ENCODE results near the gene EPO.
"Not testable (repeated sequence)": the region's sequence is repeated elsewhere in the genome, so short reads cannot be mapped to it uniquely, and the experiment has no call there.

EPO gene

DNA sequence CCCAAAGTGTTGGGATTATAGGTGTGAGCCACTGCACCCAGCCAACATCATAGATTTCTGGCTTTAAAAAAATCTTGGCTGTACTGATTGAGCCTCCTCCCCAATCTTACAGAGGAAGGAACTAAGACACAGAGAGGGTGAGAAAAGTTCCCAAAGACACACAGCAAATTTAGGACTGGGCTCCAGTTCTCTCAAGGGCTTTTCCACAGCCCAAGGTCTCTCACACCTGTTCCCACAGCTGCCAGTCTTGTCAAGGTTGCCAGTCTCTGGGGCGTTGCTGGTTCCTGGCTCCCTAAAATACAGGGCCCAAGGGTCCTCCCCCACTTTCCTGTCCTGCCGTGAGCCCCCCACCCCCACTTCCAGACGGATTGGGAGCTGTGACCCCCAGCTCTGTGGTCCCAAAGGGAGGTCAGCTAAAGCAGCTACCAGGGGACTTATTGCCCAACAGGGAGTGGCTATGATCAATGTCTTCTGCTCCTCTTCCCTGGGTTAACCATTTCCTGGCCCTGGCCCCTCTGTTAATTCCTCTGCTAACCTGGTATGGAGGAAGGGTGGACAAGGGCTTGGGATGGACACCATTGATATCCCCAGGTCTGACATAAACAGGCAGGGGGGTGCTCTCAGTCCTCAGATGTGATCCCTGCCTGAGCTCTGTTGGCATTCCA, 10.0 kb downstream of the EPO start:
- no peaks in the 10 kb centered on the region for H3K9me3 Mint-ChIP-seq

DNA sequence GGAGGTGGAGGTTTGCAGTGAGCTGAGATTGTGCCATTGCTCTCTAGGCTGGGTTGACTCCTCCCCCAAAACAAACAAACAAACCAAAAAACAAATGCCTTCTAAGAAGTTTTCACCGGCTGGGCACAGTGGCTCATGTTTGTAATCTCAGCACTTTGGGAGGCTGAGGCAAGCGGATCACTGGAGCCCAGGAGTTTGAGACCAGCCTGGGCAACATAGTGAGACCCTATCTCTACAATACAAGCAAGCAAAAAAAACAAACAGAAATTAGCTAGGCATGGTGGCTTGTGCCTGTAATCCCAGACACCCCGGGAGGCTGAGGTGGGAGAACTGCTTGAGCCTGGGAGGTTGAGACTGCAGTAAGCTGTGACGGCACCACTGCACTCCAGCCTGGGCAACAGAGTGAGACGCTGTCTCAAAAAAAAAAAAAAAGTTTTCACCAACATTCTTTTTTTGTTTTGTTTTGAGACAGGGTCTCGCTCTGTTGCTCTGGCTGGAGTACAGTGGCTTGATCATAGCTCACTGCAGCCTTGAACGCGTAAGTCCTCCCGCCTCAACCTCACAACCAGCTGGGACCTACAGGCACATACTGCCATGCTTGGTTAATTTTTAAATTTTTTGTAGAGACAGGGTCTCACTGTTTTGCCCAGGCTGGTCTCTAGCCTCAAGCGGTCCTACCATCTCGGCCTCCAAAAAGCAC, 11.8 kb downstream of the EPO start:
- Mint-ChIP-seq H3K27me3 (peaks cover 16% of the 10 kb centered on the region), H3K36me3 (ENCODE audit: low read depth) (no peaks in the 10 kb centered on the region), H3K9me3 (no peaks in the 10 kb centered on the region), H3K27ac (no peak overlapping the region), H3K4me3 (no peak overlapping the region), H3K4me1 (ENCODE audit: low read depth) (no peaks in the 10 kb centered on the region)
- no peak for DNase-seq

More for the DNA sequence above, 10.0 kb downstream of the EPO start:
- no peak for DNase-seq
- H3K36me3 Mint-ChIP-seq (ENCODE audit: low read depth) = no peaks in the 10 kb centered on the region
- peaks cover 17% of the 10 kb centered on the region for H3K27me3 Mint-ChIP-seq
- peaks cover under 1% of the 10 kb centered on the region for H3K4me1 Mint-ChIP-seq (ENCODE audit: low read depth)
- no peak overlapping the region for H3K4me3 Mint-ChIP-seq
- H3K27ac Mint-ChIP-seq = no peak overlapping the region

DNA sequence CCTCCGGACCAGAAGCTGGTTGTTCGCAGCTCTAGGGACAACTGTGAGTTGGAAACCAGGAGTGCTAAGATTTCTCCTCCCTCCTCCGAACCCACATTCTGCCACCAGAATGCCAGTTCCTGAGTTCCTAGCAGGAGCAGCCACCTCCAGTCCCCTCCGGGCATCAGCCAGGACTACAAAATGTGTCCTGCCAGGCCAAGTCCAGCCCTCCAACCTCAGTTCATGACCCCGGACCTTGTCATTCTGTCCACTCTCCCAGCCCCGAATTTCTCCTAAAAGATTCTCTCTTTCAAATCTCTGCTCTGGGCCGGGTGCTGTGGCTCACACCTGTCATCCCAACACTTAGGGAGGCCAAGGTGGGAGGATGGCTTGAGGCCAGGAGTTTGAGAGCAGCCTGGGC, 15.5 kb downstream of the EPO start:
- H3K27me3 Mint-ChIP-seq = peaks cover 9% of the 10 kb centered on the region
- H3K27ac Mint-ChIP-seq = no peak overlapping the region
- H3K9me3 Mint-ChIP-seq = no peaks in the 10 kb centered on the region
- H3K4me3 Mint-ChIP-seq = no peak overlapping the region
- no peaks in the 10 kb centered on the region for H3K4me1 Mint-ChIP-seq (ENCODE audit: low read depth)
- no peaks in the 10 kb centered on the region for H3K36me3 Mint-ChIP-seq (ENCODE audit: low read depth)
- DNase-seq = no peak

DNA sequence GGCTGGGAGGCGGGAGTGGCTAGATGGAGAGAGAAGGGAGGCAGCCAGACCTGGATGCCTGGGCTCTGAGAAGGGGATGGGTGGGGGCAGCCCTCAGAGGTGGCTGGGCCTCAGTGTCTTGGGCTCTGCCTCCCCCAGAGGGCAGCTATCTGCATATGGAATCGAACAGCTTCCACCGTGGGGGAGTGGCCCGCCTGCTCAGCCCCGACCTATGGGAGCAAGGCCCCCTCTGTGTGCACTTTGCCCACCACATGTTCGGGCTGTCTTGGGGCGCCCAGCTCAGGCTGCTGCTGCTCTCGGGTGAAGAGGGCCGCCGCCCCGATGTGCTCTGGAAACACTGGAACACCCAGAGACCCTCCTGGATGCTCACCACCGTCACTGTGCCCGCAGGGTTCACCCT, 16.4 kb downstream of the EPO start:
- Mint-ChIP-seq H3K4me1 (ENCODE audit: low read depth) (no peaks in the 10 kb centered on the region), H3K9me3 (no peaks in the 10 kb centered on the region), H3K27me3 (peaks cover 9% of the 10 kb centered on the region), H3K27ac (no peak overlapping the region), H3K4me3 (no peak overlapping the region), H3K36me3 (ENCODE audit: low read depth) (no peaks in the 10 kb centered on the region)
- DNase-seq = no peak

DNA sequence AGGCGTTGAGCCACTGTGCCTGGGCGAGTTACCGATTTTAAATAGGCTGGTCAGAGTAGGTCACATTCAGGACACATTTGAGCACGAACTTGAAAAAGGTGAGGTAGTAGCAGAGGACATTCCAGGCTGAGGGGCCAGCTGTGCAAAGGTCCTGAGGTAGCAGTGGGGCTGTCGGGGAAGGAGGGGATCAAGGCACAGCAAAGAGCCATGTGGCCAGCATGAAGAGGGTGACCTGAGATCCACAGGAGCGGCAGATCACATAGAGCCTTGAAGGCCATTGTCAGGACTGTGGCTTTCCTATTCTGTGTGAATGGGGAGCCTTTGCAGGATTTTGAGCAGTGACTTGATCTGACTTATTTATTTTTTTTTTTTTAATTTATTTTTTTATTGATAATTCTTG, 19.7 kb downstream of the EPO start:
- no peak for DNase-seq
- no peak overlapping the region for H3K4me3 Mint-ChIP-seq
- no peaks in the 10 kb centered on the region for H3K4me1 Mint-ChIP-seq (ENCODE audit: low read depth)
- H3K36me3 Mint-ChIP-seq (ENCODE audit: low read depth) = no peaks in the 10 kb centered on the region
- peaks cover 5% of the 10 kb centered on the region for H3K27me3 Mint-ChIP-seq
- H3K9me3 Mint-ChIP-seq = no peaks in the 10 kb centered on the region
- no peak overlapping the region for H3K27ac Mint-ChIP-seq

DNA sequence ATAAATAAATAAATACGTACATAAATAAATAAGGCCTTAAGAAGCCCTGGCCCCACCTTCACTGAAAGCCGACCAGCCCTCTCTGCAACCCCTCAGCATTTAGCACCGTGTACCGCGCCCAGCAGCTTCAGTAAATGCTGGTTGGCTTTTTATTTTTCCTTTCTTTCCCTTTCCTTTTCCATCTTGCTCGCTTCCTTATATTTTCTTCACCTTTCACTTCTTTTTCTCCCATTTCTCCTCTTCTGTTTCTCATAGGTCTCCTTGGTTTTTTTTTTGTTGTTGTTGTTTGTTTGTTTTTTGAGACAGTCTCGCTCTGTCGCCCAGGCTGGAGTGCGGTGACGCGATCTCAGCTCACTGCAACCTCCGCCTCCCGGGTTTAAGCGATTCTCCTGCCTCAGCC, 24.3 kb downstream of the EPO start:
- Mint-ChIP-seq H3K27me3 (peaks cover 30% of the 10 kb centered on the region), H3K27ac (no peak overlapping the region), H3K9me3 (no peaks in the 10 kb centered on the region), H3K4me3 (no peak overlapping the region), H3K36me3 (ENCODE audit: low read depth) (no peaks in the 10 kb centered on the region), H3K4me1 (ENCODE audit: low read depth) (peaks cover 4% of the 10 kb centered on the region)
- no peak for DNase-seq

DNA sequence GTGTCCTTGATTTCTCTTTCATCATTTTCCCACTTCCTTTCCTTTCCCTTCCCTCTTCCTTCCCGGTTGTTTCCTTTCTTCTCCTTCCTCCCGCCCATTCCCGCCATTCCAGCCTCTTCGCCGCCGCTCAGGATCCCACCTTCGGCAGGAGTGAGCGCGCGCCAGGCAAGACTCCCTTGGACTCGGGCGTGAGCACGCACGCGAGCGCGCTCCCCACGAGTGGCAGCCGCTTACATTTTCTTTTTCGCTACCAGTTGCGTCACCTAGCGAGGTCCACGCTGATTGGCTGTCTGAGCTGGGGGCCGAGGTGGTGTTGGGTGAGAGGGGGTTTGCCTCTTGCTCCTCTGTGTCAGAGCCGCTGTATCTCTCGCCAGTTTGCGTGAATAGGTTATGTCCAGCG, 24.9 kb downstream of the EPO start:
- peaks cover 4% of the 10 kb centered on the region for H3K4me1 Mint-ChIP-seq (ENCODE audit: low read depth)
- no peak overlapping the region for H3K27ac Mint-ChIP-seq
- H3K4me3 Mint-ChIP-seq = peak overlapping the region; percentile 66
- H3K36me3 Mint-ChIP-seq (ENCODE audit: low read depth) = no peaks in the 10 kb centered on the region
- peaks cover 32% of the 10 kb centered on the region for H3K27me3 Mint-ChIP-seq
- H3K9me3 Mint-ChIP-seq = no peaks in the 10 kb centered on the region
- no peak for DNase-seq

DNA sequence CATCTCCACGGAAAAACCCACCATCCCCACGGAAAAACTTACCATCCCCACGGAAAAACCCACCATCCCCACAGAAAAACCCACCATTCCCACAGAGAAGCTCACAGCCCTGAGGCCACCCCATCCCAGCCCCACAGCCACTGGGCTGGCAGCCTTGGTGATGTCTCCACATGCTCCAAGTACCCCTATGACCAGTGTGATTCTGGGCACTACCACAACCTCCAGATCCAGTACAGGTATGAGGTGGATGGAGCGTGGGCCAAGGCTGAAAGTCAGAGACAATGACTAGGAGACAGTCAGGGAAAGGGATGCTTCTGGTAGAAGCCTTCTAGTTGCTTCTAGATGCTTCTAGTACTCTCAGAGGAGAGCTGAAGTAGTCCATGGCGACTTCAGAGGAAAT, 32.7 kb downstream of the EPO start:
- Mint-ChIP-seq H3K4me1 (ENCODE audit: low read depth) (no peaks in the 10 kb centered on the region), H3K27me3 (peaks cover 32% of the 10 kb centered on the region), H3K27ac (no peak overlapping the region), H3K4me3 (no peak overlapping the region), H3K36me3 (ENCODE audit: low read depth) (no peaks in the 10 kb centered on the region), H3K9me3 (no peaks in the 10 kb centered on the region)
- no peak for DNase-seq

DNA sequence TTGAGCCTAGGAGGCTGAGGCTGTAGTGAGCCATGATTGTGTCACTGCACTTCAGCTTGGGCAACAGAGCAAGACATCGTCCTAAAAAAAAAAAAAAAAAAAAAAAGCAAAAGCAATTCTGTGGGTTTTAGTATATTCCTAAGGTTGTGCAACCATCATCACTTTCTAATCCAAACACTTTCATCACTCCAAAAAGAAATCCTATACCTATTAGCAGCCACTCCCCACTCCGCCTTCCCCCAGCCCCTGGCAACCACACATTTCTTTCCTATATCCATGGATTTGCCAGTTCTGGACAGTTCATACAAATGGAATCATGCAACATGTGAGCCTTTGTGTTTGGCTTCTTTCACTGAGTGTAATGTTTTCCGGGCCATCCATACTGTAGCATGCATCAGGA, 33.5 kb downstream of the EPO start:
- no peak for DNase-seq
- H3K4me1 Mint-ChIP-seq (ENCODE audit: low read depth) = no peaks in the 10 kb centered on the region
- H3K27ac Mint-ChIP-seq = no peak overlapping the region
- no peaks in the 10 kb centered on the region for H3K36me3 Mint-ChIP-seq (ENCODE audit: low read depth)
- H3K4me3 Mint-ChIP-seq = no peak overlapping the region
- peaks cover 26% of the 10 kb centered on the region for H3K27me3 Mint-ChIP-seq
- no peaks in the 10 kb centered on the region for H3K9me3 Mint-ChIP-seq

DNA sequence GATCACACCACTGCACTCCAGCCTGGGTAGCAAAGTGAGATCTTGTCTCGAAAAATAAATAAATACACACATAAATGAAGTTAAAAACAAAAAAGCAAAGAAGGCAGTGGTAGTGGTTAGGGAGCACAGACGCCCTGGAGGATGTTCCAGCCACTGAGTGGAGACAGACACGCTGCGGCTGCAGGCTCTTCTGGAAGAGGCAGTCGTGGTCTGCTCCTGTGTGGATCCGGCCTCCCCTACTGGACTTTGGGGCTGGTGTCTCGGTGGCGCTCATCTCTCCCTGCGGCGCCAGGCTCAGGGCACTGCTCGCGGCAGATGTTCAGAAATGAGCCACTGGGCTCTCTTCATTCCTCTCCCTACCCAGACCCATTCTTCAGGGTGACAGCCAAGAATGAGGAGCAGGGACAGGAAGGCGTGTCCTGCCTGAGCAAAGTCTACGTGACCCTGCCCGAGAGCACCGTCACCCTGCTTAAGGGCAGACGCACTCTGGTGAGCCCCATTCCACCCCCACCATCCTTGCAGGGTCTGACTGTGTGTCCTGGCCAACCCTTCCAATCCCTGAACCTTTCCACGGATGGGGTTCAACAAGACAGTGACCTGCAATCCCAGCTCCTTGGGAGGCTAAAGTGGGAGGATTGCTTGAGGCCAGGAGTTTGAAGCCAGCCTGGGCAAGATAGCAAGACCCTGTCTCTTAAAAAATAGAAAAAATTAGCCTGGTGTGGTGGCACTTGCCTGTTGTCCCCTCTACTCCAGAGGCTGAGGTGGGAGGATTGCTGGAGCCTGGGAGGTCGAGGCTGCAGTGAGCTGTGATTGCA, 39.3 kb downstream of the EPO start:
- Mint-ChIP-seq H3K9me3 (no peaks in the 10 kb centered on the region), H3K27ac (no peak overlapping the region), H3K4me3 (no peak overlapping the region), H3K27me3 (no peaks in the 10 kb centered on the region), H3K36me3 (ENCODE audit: low read depth) (no peaks in the 10 kb centered on the region), H3K4me1 (ENCODE audit: low read depth) (no peaks in the 10 kb centered on the region)
- no peak for DNase-seq

DNA sequence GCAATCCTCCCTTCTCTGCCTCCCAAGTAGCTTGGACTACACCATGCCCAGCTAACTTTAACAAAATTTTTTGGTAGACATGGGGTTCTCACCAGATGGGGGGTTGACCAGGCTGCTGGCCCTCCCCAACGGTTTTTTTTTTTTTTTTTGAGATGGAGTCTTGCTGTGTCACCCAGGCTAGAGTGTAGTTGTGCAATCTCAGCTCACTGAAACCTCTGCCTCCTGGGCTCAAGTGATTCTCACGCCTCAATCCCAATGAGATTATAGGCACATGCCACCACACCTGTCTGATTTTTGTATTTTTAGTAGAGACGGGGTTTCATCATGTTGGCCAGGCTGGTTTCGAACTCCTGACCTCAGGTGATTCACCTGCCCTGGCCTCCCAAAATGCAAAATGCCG, 42.6 kb downstream of the EPO start:
- not testable (repeated sequence) for H3K27ac Mint-ChIP-seq; H3K4me1 Mint-ChIP-seq (ENCODE audit: low read depth); DNase-seq; H3K4me3 Mint-ChIP-seq; H3K27me3 Mint-ChIP-seq; H3K36me3 Mint-ChIP-seq (ENCODE audit: low read depth); H3K9me3 Mint-ChIP-seq

DNA sequence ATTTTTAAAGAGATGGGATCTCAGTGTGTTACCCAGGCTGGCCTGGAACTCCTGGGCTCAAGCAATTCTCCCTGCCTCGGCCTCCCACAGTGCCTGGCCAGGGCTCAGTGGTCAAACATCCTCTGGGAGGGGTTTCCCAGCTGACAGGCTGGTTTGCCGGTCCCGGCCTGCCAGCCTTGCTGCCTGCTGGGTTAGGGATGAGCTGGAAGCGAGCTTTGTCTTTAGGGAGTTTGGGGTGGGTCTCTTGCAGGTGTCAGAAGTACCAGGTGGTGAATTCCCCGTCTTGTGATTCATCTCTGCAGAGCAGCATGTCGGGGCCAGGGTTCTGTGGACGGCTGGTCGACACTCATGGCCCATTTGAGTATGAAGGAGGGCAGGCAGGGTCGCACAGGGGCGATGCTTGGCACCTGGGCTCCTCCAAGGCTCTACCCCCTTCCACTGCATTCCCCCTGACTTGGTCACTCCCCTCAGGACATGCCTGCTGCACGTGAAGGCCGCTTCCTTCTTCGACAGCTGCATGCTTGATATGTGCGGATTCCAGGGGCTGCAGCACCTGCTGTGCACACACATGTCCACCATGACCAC, 43.4 kb downstream of the EPO start:
- H3K27ac Mint-ChIP-seq = no peak overlapping the region
- H3K4me3 Mint-ChIP-seq = no peak overlapping the region
- no peaks in the 10 kb centered on the region for H3K4me1 Mint-ChIP-seq (ENCODE audit: low read depth)
- no peaks in the 10 kb centered on the region for H3K9me3 Mint-ChIP-seq
- H3K36me3 Mint-ChIP-seq (ENCODE audit: low read depth) = no peaks in the 10 kb centered on the region
- DNase-seq = no peak
- H3K27me3 Mint-ChIP-seq = no peaks in the 10 kb centered on the region

DNA sequence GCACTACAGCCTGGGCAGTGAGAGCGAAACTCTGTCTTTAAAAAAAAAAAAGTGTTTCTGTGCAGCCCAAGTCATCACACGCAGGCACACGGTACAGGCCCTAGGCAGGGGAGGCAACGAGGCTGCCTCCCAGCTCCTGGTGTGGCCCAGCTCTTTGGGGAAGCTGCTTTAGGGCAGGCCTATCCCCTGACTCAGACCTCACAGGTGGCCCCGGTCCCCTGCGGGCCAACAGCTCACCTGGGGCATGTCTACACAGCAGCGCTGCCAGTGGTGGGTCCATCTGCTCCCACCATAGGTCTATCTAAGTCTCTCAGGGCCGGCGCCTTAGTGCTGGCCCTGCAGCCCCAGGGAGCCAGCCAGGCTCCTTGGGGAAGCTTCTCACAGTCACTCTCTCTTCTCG, 44.6 kb downstream of the EPO start:
- no peaks in the 10 kb centered on the region for H3K27me3 Mint-ChIP-seq
- no peaks in the 10 kb centered on the region for H3K4me1 Mint-ChIP-seq (ENCODE audit: low read depth)
- H3K4me3 Mint-ChIP-seq = no peak overlapping the region
- no peaks in the 10 kb centered on the region for H3K9me3 Mint-ChIP-seq
- H3K27ac Mint-ChIP-seq = no peak overlapping the region
- no peak for DNase-seq
- no peaks in the 10 kb centered on the region for H3K36me3 Mint-ChIP-seq (ENCODE audit: low read depth)

DNA sequence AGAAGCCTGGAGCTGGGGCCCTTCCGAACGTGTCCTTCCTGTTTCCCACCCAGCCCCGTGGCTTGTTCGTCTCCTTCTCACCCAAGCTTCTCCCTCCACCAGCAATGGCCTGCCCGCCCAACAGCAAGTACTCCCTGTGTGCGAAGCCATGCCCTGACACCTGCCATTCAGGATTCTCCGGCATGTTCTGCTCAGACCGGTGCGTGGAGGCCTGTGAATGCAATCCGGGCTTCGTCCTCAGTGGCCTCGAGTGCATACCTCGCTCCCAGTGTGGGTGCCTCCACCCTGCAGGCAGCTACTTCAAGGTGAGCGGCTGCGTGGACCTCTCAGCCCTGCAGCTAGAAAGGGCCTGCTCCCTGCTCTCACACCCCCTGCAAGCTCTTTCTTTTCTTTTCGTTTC, 45.0 kb downstream of the EPO start:
- Mint-ChIP-seq H3K27ac (no peak overlapping the region), H3K4me3 (no peak overlapping the region), H3K27me3 (no peaks in the 10 kb centered on the region), H3K4me1 (ENCODE audit: low read depth) (no peaks in the 10 kb centered on the region), H3K9me3 (no peaks in the 10 kb centered on the region), H3K36me3 (ENCODE audit: low read depth) (no peaks in the 10 kb centered on the region)
- no peak for DNase-seq

DNA sequence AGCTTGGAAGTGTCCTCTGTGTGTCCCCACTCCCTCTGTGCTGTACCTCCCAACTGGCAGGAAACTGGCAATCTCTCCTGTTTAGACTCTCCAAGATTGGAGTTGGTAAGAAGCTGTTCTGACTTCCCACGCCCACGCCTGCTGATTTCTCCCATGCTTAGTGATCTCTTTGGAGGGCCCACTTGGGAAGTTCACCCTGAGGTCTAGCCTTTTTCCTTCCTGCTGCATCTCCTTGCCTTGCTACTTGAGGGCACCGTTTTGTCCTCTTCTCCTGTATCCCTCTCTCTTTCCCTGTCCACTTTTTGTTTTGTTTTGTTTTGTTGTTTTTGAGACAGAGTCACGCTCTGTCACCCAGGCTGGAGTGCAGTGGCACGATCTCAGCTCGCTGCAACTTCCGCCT, 48.5 kb downstream of the EPO start:
- H3K36me3 Mint-ChIP-seq (ENCODE audit: low read depth) = no peaks in the 10 kb centered on the region
- H3K9me3 Mint-ChIP-seq = no peaks in the 10 kb centered on the region
- DNase-seq = no peak
- no peaks in the 10 kb centered on the region for H3K27me3 Mint-ChIP-seq
- H3K4me1 Mint-ChIP-seq (ENCODE audit: low read depth) = no peaks in the 10 kb centered on the region
- H3K4me3 Mint-ChIP-seq = no peak overlapping the region
- no peak overlapping the region for H3K27ac Mint-ChIP-seq
